Cardiac fibroblast (primary cell): ENCODE data around the gene C2orf49.

Experiments
- DNase-seq, 2 donors: peaks; one replicate each; pipeline versions ENCODE4 v3.0.0 to v3.0.0-alpha.2; 2010; ENCODE audit warnings: low read depth in 2 of 2
- H3K4me3 ChIP-seq, 2 donors: replicated peaks in 1 of 2; 1 replicate in 1 of 2; 2 replicates in 1 of 2; pipeline ENCODE4 v1.5.1; 2011; ENCODE audit warnings: low read depth in 2 of 2, low read length in 2 of 2, mild to moderate bottlenecking in 2 of 2, moderate library complexity in 1 of 2
- CTCF ChIP-seq: IDR thresholded peaks from one replicate; pipeline ENCODE4 v1.5.1; 2011; ENCODE audit warnings: low read depth, mild to moderate bottlenecking, low read length, inconsistent platforms

C2orf49 gene

GRCh38 chr2:105335469-105335868, 1.9 kb upstream of the C2orf49 start:
- no peak for DNase-seq
- no peak for TF ChIP-seq CTCF
- no peak overlapping the region for H3K4me3 ChIP-seq

GRCh38 chr2:105336786-105337121, 586 bp upstream of the C2orf49 start:
- TF ChIP-seq CTCF, result no peak
- DNase-seq, result no peak

GRCh38 chr2:105338020-105338385, 663 bp downstream of the C2orf49 start:
- peak overlapping the region; percentile 82 to 85 for H3K4me3 ChIP-seq
- DNase-seq, result no peak
- no peak for TF ChIP-seq CTCF

More at GRCh38 chr2:105336786-105337121, 586 bp upstream of the C2orf49 start:
- peak overlapping the region; percentile 82 to 85 for H3K4me3 ChIP-seq

- DNase-seq, result no peak
- no peak for TF ChIP-seq CTCF
- H3K4me3 ChIP-seq, result no peak overlapping the region
These were observed 2.1 kb downstream of the C2orf49 start for GRCh38 chr2:105339414-105339813.

- no peak overlapping the region for H3K4me3 ChIP-seq
- TF ChIP-seq CTCF, result peak; percentile 17
- peak; percentile 59 to 72 for DNase-seq
These were observed 7.5 kb downstream of the C2orf49 start for GRCh38 chr2:105344704-105345345.

- no peak overlapping the region for H3K4me3 ChIP-seq
- DNase-seq, result no peak
- no peak for TF ChIP-seq CTCF
These were observed 19.8 kb downstream of the C2orf49 start for GRCh38 chr2:105357122-105357521.

GRCh38 chr2:105358593-105358992, 21.3 kb downstream of the C2orf49 start:
- TF ChIP-seq CTCF, result no peak
- H3K4me3 ChIP-seq, result no peak overlapping the region
- DNase-seq, result no peak
